Middle frontal gyrus (tissue), 1 donor: ENCODE results near the gene OPN3.
"Not testable (repeated sequence)": the region's sequence is repeated elsewhere in the genome, so short reads cannot be mapped to it uniquely, and the experiment has no call there.

Experiments used
- DNase-seq: peaks from one replicate; pipeline ENCODE4 v3.0.0-alpha.2; 2015; ENCODE audit warnings: low spot score; ENCODE audit errors: extremely low spot score

OPN3 gene

GRCh38 chr1:241640149-241640866 lies at the start of gene OPN3, which contains the start of gene CHML:
Gene OPN3, minus strand, starts transcription at chr1:241640369. Its CDS starts 115 bp downstream, at chr1:241640254.
Gene CHML, minus strand, starts transcription at chr1:241640369. Its CDS starts 4,603 bp downstream, at chr1:241635766.
- DNase-seq, result peak; percentile 86

GRCh38 chr1:241688940-241689368 lies 48.8 kb upstream of the OPN3 start:
- DNase-seq, result no peak

GRCh38 chr1:241684108-241684507 lies 43.9 kb upstream of the OPN3 start:
- no peak for DNase-seq

GRCh38 chr1:241682921-241683320 lies 42.8 kb upstream of the OPN3 start:
- DNase-seq, result no peak

- not testable (repeated sequence) for DNase-seq
Observed at GRCh38 chr1:241681861-241682448, 41.8 kb upstream of the OPN3 start.

- no peak for DNase-seq
Observed at GRCh38 chr1:241679961-241680360, 39.8 kb upstream of the OPN3 start.

- DNase-seq, result no peak
Observed at GRCh38 chr1:241679404-241679803, 39.2 kb upstream of the OPN3 start.

GRCh38 chr1:241678536-241678935 lies 38.4 kb upstream of the OPN3 start:
- no peak for DNase-seq

GRCh38 chr1:241677201-241677600 lies 37.0 kb upstream of the OPN3 start:
- no peak for DNase-seq

GRCh38 chr1:241675983-241676382 lies 35.8 kb upstream of the OPN3 start:
- DNase-seq, result no peak

- DNase-seq, result no peak
Observed at GRCh38 chr1:241674805-241675384, 34.7 kb upstream of the OPN3 start.

GRCh38 chr1:241672301-241672700 lies 32.1 kb upstream of the OPN3 start:
- no peak for DNase-seq

GRCh38 chr1:241666419-241666818 lies 26.2 kb upstream of the OPN3 start:
- no peak for DNase-seq

GRCh38 chr1:241660424-241660972 lies 20.3 kb upstream of the OPN3 start:
- no peak for DNase-seq

- DNase-seq, result not testable (repeated sequence)
Observed at GRCh38 chr1:241659016-241659415, 18.8 kb upstream of the OPN3 start.

GRCh38 chr1:241658081-241658793 lies 18.1 kb upstream of the OPN3 start:
- no peak for DNase-seq

- DNase-seq, result no peak
Observed at GRCh38 chr1:241654641-241655040, 14.5 kb upstream of the OPN3 start.

- no peak for DNase-seq
Observed at GRCh38 chr1:241654019-241654418, 13.8 kb upstream of the OPN3 start.

GRCh38 chr1:241652012-241652411 lies 11.8 kb upstream of the OPN3 start, which contains the start of gene WDR64:
Gene WDR64, plus strand, starts transcription at chr1:241652281. Its CDS starts 204 bp downstream, at chr1:241652485.
- DNase-seq, result no peak

GRCh38 chr1:241648159-241648558 lies 8.0 kb upstream of the OPN3 start:
- DNase-seq, result no peak

GRCh38 chr1:241647658-241648057 lies 7.5 kb upstream of the OPN3 start:
- no peak for DNase-seq
